NCI-H345 treated with DMSO at 0.1 percent for 48 hours (cell line): Measurements from ENCODE around the gene ZNF714.
"Not testable (repeated sequence)": the region's sequence is repeated elsewhere in the genome, so short reads cannot be mapped to it uniquely, and the experiment has no call there.

ENCODE experiments used
- DNase-seq: peaks from one replicate; lab custom pipeline; 2025; ENCODE audit not compliant: unreplicated experiment; lab: John Stamatoyannopoulos, UW

The ZNF714 gene

DNA sequence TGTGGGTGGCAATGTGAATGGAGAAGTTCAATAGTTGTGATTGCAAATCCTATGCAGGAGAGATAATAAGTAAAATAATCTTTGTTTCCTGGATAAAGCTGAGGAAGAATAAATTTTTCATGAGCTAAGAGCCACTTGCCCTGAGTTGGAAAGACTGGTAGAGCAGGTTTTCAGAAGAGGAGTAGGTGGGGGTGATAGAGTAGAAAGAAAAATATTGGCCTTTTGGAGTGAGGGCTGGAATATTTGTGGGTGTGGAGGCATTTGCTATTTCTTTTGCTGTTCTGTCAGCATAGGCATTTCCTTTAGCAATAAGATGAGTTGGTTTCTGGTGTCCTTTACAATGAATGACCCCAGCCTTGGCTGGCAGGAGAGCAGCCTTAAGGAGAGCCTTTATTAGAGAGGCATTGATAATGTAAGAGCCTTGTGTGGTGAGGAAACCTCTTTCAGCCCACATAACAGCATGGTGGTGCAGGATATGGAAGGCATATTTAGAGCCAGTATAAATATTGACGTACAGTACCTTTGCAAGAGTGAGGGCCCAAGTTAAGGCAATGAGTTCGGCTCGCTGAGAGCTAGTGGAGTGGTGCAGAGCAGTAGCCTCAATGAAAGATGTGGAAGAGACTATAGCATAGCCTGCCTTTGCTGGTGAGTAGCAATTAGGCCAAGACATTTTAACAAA is 48.2 kb downstream of the ZNF714 start:
- no peak for DNase-seq

DNA sequence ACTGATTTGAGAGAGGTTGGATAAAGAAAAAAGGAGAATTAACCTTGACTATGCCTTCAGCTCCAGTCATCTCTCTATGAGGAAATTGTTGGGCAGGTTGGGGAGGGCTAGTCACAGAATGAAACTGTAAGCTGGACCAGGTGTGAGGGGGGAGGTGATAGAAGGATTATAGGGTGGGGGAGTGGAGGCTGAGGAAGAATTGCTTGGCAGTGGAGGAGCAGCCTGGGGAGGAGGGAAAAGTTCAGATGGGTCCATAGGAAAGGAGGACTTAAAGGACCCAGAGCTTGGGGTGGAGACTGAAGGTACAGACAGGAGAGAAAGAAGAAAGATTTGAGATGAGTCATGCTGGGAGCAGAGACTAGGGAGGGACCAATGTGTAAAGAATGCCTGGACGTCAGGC is 51.6 kb downstream of the ZNF714 start:
- DNase-seq, result no peak

DNA sequence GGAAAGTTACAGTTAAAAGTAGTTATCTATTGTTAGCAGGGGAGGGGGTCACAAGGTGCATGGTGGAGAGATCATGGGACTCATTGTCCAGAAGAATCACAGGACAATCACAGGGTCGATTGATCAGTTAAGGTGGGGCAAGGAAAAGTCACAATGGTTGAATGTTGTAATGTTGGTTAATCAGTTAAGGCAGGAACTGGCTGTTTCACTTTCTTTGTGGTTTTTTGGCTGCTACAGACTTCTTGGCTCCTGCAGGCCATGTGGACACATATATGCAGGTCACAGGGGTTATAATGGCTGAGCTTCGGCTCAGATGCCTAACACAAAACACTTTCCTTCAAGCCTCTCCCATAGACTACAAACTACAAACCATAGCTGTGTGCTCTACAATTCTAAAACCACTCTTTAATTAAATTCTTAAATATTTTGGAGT is 52.9 kb downstream of the ZNF714 start:
- no peak for DNase-seq

DNA sequence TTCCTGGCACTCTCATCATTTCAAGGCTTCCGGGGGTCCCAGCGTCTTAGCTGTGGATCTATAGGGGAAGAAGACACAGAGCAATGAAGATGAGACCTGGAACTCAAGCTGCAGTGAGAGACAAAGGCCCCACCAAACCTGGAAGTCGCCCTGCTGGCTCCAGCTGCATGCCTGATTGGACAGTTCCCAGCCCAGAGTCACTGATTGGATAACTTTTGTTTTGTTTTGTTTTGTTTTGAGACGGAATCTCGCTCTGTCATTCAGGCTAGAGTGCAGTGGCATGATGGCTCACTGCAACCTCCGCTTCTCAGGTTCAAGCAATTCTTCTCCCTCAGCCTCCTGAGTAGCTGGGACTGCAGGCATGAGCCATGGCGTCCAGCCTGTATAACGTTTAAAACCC is 53.4 kb downstream of the ZNF714 start:
- DNase-seq, result no peak

DNA sequence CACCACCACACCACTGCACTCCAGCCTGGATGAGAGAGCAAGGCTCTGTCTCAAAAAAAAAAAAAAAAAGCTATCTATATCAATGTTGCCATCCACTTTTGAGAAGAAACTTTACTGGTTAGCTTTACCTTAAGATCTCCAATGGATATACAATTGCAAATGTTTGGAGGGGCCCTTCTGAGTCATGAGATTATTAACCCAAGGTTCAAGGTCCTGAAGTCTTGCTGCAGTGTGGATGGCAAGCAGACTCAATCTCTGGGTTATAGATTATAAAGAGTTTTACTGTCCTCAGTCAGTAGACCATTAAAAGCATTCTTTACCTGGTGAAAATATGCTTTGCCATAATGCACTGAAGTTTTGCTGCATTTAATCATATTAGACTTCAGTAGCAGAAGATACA is 56.1 kb downstream of the ZNF714 start:
- no peak for DNase-seq

DNA sequence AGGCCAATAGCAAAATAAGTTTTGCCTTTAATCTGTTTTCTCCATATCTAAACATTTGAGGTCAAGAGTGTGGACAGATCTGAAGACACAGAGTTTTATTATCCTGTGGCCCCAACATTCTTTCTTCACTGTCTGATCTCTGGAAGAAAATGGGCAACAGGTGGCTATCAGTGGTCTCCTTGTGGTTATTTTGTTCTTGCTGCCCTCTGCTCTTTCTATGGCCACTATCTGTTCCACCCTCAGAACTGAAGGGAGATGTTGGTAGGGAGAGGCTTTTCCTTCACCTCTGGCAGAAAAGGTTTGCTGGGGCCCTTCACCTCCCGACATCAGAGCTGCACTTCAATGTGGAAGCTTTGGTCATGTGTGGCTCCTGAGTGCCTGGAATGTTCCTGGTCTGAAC is 59.0 kb downstream of the ZNF714 start:
- DNase-seq, result not testable (repeated sequence)

DNA sequence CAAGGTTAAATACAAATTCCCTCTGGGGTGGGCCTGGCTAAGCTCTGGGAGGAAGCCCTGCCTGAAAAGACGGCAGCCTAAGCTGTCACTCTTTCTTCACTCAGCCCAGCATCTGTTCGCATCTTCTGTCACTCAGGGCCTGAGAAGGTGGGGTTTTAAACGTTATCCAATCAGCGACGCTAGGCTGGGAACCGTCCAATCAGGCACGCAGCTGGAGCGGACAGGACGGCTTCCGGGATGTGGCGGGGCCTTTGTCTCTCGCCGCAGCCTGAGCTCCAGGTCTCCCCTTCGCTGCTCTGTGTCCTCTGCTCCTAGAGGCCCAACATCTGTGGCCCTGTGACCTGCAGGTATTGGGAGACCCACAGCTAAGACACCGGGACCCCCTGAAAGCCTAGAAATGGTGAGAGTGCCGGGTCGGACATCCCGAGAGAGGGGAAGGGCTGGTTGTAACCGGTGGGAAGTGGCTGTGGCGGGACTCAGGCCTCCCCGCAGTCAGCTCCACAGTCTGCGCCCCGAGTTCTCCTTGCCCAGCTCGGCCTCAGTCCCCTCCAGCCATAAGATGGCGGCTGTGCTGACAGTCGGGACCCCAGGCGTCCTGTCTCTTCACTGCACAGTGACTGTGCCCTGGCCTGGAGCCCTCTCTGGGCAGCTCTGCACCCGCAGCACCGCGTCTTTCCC is 59.9 kb downstream of the ZNF714 start, which contains the start of gene ZNF431:
Gene ZNF431 (plus strand): TSS at position 254 of the 678 bp plus-strand sequence. CDS start 144 bp downstream, at position 398.
- DNase-seq, result peak; percentile 78

DNA sequence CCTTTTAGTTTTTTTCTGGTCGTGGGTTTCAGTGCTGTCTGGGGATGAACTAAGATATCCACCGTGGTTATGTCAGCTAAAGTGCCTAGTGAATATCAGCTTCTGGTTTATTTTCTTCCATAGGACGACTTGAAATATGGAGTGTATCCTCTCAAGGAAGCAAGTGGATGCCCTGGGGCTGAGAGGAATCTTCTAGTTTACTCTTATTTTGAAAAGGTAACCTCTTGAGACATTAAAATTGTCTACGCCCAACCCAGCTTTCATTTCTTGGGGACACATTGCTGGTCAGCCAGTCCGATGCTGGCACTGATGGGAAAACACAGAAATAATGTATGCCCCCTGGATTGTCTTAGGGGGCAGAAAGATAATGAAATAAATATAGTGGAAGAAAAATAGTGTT is 61.4 kb downstream of the ZNF714 start:
- DNase-seq, result no peak

DNA sequence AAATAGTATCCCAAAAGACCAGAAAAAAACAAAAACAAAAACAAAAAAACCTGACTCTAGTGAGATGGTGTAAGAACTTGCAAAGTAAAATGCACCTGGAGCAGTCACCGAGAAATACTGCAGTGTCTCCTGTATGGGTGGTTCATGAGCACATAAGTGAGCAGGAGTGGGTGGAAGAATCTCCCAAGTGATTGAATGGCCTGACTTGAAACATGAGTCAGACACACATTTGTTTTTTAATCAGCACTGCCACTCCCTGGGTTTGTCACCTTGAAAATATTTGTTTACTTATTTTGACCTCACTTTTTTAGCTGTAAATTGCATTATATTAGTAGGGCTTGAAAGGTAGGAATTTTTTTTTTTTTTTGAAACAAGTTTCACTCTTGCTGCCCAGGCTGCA is 61.9 kb downstream of the ZNF714 start:
- no peak for DNase-seq

DNA sequence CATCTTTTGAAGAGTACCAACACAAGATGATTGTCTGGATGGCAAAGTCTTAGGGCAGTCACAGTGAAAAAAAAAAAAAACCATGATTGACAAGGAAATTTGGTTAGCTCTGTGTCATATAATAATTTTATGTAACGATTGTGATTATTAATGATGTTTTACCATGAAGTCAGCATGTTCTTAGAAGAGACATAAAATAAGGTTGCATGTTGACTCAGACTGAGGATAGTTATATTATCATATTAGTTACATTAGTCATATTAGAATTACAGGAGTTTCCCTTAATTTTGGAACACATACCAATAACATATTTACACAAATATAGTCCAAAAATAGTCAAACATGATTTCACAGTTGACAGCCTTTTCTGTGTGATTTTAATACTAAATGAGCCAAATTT is 65.5 kb downstream of the ZNF714 start:
- DNase-seq, result no peak

DNA sequence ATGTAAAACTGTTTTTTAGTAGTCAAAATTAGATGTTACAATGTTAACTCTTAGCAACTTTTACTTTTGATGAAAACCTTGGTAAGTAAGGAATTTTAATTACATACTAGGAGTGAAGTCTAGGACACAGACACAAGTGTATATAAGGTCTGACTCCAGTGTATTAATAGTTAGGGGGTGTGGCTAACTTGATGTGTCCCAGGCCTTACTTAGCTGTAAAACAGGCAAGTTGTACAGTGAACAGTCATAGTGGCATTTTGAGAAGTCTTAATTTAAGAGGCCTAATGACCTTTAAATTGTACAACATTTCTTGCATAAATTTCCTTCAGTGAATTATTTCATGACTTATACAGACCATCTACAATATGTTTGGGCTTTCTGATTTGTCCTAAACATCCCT is 66.7 kb downstream of the ZNF714 start:
- DNase-seq, result no peak

DNA sequence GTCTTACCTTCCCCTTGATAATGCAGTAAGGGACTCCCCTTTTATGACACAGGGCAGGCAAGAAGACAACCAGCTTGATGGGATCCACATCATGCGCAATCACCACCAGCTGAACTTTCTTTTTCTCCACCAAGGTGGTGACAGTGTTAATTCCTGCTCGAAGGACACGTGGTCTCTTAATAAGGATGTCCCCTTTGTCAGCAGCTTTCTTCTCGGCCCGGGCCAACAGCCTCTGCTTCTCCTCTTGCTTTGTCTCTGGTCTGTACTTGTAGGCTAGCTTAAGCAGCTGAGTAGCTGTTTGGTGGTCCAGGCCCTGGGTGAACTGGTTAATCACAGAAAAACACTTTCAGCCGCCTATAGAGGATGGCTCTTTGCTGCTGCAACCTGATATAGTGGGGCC is 67.9 kb downstream of the ZNF714 start:
- DNase-seq, result no peak

DNA sequence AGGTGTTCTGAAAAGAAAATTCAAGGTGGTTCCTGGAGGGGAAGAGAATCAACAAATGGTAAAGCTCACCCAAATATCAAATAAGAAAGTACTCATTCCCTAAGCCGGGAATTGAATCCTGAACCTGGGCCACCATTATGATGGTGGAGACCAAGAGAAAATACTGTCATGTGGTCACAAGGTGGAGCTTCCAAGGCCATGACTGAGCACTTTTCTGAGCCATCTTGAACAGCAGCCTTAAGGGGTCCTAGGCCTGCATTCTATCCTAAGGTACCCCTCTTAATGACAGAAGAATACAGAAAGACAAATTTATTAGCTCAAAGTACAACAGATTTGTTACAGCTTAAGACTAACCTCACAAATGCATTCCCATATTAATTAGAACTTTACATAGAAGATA is 69.5 kb downstream of the ZNF714 start:
- no peak for DNase-seq

DNA sequence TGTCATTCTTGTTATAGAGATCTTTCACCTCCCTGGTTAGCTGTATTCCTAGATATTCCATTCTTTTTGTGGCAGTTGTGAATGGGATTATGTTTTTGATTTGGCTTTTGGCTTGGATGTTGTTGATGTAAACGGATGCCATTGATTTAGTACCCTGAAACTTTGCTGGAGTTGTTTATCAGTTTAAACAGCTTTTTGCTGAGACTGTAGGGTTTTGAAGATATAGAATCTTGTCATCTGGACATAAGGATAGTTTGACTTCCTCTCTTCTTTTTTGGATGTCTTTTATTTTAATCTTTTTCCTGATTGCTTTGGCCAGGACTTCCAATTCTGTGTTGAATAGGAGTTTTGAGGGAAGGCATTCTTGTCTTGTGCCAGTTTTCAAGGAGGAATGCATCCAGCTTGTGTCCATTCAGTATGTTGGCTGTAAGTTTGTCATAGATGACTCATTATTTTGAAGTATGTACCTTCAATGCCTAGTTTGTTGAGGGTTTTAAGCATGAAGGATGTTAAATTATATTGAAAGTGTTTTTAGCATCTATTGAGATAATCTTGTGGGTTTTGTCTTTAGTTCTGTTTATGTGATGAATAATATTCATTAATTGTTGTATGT is 76.6 kb downstream of the ZNF714 start:
- DNase-seq, result no peak

DNA sequence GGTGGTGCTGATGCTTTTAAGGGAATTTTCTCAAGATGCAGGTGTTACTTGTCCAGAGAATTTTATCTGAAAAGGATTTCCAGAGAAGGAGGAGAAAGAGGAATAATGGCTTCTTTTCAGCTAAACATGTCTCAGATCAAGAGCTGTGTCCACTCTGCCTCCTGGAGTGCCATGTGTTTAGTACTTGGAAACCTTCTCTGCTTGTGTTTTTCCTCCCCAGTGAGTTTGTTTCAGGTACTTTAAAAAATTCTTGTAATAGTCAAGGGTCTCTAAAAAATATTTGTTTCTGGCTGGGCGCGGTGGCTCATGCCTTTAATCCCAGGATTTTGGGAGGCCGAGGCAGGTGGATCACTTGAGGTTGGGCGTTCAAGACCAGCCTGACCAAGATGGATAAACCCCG is 82.5 kb downstream of the ZNF714 start:
- DNase-seq, result no peak

DNA sequence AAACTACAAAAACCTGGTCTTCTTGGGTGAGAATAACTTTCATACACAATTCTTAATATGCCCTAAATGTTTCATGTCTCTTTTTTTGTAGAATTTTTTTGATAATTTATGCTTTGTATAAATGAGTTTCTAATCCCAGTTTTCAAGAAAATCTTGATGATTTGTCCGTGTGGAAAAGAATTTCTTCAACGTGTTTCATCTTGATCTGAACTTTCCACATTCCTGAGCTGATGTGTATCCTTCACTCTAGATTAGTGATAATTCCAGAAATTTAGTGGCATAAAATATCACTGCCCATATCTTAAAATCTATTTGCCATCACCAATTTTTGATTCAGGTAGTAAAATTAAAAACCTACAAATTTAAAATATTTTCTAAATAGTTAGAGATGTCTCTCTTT is 84.4 kb downstream of the ZNF714 start:
- no peak for DNase-seq
